NCI-H2227 treated with DMSO at 0.1 percent for 48 hours (cell line): Measurements from ENCODE around the gene SDHA.
"Not testable (repeated sequence)": the region's sequence is repeated elsewhere in the genome, so short reads cannot be mapped to it uniquely, and the experiment has no call there.

ENCODE experiments used
- DNase-seq: peaks from one replicate; lab custom pipeline; 2025; lab: John Stamatoyannopoulos, UW

SDHA gene

DNA sequence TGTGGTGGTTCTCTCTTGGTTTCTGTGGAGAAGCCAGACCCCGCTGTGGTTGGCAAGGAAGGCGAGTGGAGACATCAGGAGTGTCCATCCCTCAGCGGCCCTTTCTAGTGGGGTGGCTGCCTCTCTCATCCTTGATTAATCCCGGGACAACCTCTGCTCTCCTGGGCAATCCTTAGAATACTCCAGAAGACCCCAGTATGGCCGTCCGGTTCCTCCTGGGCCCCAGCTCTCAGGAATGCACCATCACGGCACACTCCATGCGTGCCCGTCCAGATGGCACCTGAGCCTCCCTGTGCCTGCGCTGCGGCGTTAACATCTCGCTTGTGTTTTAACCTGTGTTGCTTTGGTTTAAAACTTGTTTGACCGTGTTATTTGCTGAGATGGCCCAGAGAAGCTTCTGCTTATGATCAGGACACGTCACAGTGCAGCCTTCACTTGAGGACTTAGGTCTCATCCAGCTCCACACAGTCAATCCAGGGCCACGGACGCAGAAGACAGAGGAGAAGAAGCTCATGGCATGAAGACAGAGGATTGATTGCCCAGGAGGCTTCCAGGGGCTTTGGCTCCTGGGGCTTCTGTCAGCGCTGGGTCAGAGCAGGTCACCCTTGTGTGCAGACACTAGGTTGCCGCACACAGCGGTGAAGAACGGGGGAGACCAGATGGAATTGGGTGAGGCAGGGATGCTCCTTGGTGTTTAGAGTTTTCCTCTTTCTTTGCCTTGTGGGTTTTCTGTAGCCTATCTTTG, 82.7 kb downstream of the SDHA start:
- DNase-seq: not testable (repeated sequence)

DNA sequence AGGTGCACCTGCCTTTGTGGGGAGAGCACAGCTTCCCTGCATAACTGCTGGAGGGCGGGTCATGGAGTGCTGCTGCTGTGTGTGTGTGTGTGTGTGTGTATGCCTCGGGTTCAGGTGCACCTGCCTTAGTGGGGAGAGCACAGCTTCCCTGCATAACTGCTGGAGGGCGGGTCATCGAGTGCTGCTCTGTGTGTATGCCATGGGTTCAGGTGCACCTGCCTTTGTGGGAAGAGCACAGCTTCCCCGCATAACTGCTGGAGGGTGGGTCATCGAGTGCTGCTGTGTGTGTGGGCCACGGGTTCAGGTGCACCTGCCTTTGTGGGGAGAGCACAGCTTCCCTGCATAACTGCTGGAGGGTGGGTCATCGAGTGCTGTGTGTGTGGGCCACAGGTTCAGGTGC, 84.3 kb downstream of the SDHA start:
- DNase-seq: not testable (repeated sequence)

- no peak for DNase-seq
Measured at GRCh38 chr5:302966-303365, 84.8 kb downstream of the SDHA start.

DNA sequence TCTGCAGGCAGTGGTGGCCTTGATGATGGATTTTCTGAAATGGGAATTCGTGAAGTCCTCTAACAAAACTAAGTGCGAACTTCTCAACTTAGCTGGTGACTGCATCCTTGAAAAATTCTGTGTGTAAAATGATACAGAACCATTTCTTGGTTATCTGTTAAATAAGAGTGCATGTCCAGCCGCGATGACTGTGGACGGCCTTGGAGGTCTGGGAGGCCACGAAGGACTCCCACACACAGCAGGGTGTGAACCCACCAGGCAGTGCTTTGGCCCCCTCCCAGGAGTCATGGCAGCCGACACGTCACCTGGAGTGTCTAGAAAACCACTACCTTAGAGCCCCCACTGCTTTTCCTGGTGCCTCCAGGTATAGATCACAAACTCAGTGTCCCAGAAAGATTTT, 85.6 kb downstream of the SDHA start:
- not testable (repeated sequence) for DNase-seq

GRCh38 chr5:305050-305449, 86.9 kb downstream of the SDHA start:
- no peak for DNase-seq

GRCh38 chr5:305459-305858, 87.3 kb downstream of the SDHA start:
- DNase-seq: no peak

DNA sequence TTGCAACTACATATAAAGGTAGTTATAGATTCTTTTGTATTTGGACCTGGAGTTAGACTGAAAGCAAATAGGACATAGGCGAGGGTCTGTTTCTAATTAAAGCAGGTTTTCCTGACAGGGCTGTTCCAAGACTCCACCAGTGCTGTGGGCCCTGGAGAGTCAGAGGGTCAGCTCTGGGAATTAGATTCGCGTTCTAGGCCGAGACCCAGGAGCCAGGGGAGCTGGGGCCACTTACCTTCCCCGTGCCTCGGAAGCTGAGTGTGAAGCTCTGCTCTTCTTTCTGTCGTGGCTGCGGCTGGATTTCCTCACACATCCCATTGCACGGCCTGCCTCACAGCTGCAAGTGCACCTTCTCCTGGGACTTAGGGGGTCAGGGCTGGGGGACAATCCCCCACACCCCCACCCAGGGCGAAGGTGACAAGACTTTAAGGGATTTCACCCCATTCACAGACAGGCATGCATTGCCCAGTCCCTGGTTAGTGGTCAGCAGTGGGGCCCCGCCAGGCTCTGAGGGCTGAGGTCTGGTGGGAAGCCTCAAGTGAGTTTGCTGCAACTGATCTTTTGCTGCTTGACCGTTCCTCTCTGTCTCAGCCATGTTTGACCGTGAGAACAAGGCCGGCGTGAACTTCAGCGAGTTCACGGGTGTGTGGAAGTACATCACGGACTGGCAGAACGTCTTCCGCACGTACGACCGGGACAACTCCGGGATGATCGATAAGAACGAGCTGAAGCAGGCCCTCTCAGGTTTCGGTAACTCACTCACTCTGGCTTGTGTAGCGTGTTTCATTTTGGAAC, 88.1 kb downstream of the SDHA start:
- no peak for DNase-seq
